Endothelial cell of umbilical vein (primary cell): Measurements from ENCODE around the gene TBPL1. TPM values are rescaled to one million over a fixed set of nuclear protein-coding genes. Genes with fewer than 3 reads are reported as not detected.

ENCODE experiments used
- BruUV-seq: library from RNA; stranded (reverse); fragments of 400-500 nt; replicated peaks from 2 replicates; lab custom pipeline; 2021; lab: Mats Ljungman, UMichigan
- CTCF ChIA-PET: fragments of 300-600, 350-600 bp; sonication (Branson Sonifier 250); formaldehyde crosslinking; loops from one replicate; lab custom pipeline; 2021; ENCODE audit warnings: antibody characterized with exemption, inconsistent platforms; lab: Charles Lee
- POLR2A ChIA-PET: fragments of 300-600, 350-600 bp; sonication (Branson Sonifier 250); formaldehyde crosslinking; loops from one replicate; lab custom pipeline; 2021; ENCODE audit warnings: antibody characterized with exemption, inconsistent platforms; lab: Charles Lee
- DNase-seq: peaks from one replicate; pipeline ENCODE4 v3.0.0-alpha.2; 2011; ENCODE audit warnings: low read depth, low spot score
- FAIRE-seq: peaks from 2 replicates; lab custom pipeline; 2011; peaks lifted over from hg19 to GRCh38; lab: Jason Lieb, UNC
- H2AFZ ChIP-seq: 2 replicates; pipeline ENCODE4 v1.6.0; 2012; ENCODE audit warnings: low read depth, low read length, control low read depth, inconsistent platforms
- H3K27ac ChIP-seq: 2 replicates; pipeline ENCODE4 v1.5.1; 2011; ENCODE audit warnings: low read depth, mild to moderate bottlenecking, control low read depth, low read length, moderate library complexity; ENCODE audit not compliant: insufficient read depth
- H3K27me3 ChIP-seq, 2 experiments: 2 replicates each; pipeline versions ENCODE4 v1.6.0 to v1.6.1; 2011; ENCODE audit warnings: low read length in 2 of 2, mixed read lengths in 1 of 2; ENCODE audit not compliant: control insufficient read depth in 2 of 2, insufficient read depth in 2 of 2
- H3K36me3 ChIP-seq, 2 experiments: 2 replicates in 1 of 2; 3 replicates in 1 of 2; pipeline ENCODE4 v1.5.1; 2011; ENCODE audit warnings: low read length in 2 of 2, mild to moderate bottlenecking in 1 of 2, moderate library complexity in 1 of 2; ENCODE audit not compliant: control insufficient read depth in 2 of 2, insufficient read depth in 2 of 2; ENCODE audit errors: extremely low read depth in 1 of 2
- H3K4me1 ChIP-seq: 3 replicates; pipeline ENCODE4 v1.5.1; 2011; ENCODE audit warnings: mild to moderate bottlenecking, low read length; ENCODE audit not compliant: control insufficient read depth, insufficient read depth; ENCODE audit errors: extremely low read depth
- H3K4me2 ChIP-seq: 2 replicates; pipeline ENCODE4 v1.6.1; 2011; ENCODE audit warnings: low read length, control low read depth, mixed read lengths; ENCODE audit not compliant: insufficient read depth
- H3K4me3 ChIP-seq, 3 experiments: fragments of 200-600 bp in 1 of 3; sonication (generic), shearing (Covaris generic) in 1 of 3; replicated peaks in 1 of 3; 2 replicates each; pipeline ENCODE4 v1.5.1; 2011 to 2016; ENCODE audit warnings: control low read depth in 3 of 3, low read length in 3 of 3, mild to moderate bottlenecking in 2 of 3, inconsistent platforms in 1 of 3, low read depth in 1 of 3, moderate library complexity in 1 of 3; ENCODE audit not compliant: insufficient read depth in 1 of 3
- H3K79me2 ChIP-seq: 2 replicates; pipeline ENCODE4 v1.6.0; 2012; ENCODE audit warnings: low read length, inconsistent platforms; ENCODE audit not compliant: control insufficient read depth, insufficient read depth
- H3K9ac ChIP-seq: replicated peaks from 2 replicates; pipeline ENCODE3; 2011; ENCODE audit warnings: low read length, control low read depth; ENCODE audit not compliant: insufficient read depth; ENCODE audit errors: extremely low read depth
- H3K9me1 ChIP-seq: replicated peaks from 3 replicates; pipeline ENCODE4 v1.6.0; 2011; ENCODE audit warnings: mild to moderate bottlenecking, low read length; ENCODE audit not compliant: control insufficient read depth, insufficient read depth; ENCODE audit errors: extremely low read depth
- H3K9me3 ChIP-seq: replicated peaks from 2 replicates; pipeline ENCODE4 v1.5.1; 2012; ENCODE audit warnings: low read length, inconsistent platforms; ENCODE audit not compliant: control insufficient read depth, insufficient read depth
- H4K20me1 ChIP-seq: replicated peaks from 2 replicates; pipeline ENCODE3; 2011; ENCODE audit warnings: mild to moderate bottlenecking, low read length; ENCODE audit not compliant: control insufficient read depth, insufficient read depth; ENCODE audit errors: extremely low read depth
- CTCF ChIP-seq, 2 donors: IDR thresholded peaks; 1 replicate in 1 of 2; 2 replicates in 1 of 2; pipeline ENCODE4 v1.5.1; 2011; ENCODE audit warnings: low read length in 2 of 2, mild to moderate bottlenecking in 2 of 2, moderate library complexity in 2 of 2, control low read depth in 1 of 2, inconsistent platforms in 1 of 2, low read depth in 1 of 2; ENCODE audit not compliant: insufficient read depth in 1 of 2; ENCODE audit errors: extremely low read depth in 1 of 2
- EZH2 ChIP-seq: IDR thresholded peaks from 2 replicates; pipeline ENCODE4 v1.6.1; 2012; ENCODE audit warnings: borderline replicate concordance, low read depth, mild to moderate bottlenecking, moderate library complexity, low read length, inconsistent platforms; ENCODE audit not compliant: severe bottlenecking
- FOS ChIP-seq: IDR thresholded peaks from 2 replicates; pipeline ENCODE4 v1.6.1; 2011; ENCODE audit warnings: mild to moderate bottlenecking, low read length, moderate library complexity, borderline replicate concordance; ENCODE audit not compliant: insufficient read depth
- GATA2 ChIP-seq: IDR thresholded peaks from 2 replicates; pipeline ENCODE4 v1.7.0; 2011; ENCODE audit warnings: low read depth, mild to moderate bottlenecking, moderate library complexity, mixed read lengths, low read length; ENCODE audit not compliant: insufficient read length, insufficient read depth
- JUN ChIP-seq: IDR thresholded peaks from 2 replicates; pipeline ENCODE4 v1.6.1; 2011; ENCODE audit warnings: borderline replicate concordance, low read depth; ENCODE audit not compliant: insufficient read length, insufficient read depth
- MAX ChIP-seq: IDR thresholded peaks from 2 replicates; pipeline ENCODE4 v1.6.1; 2011; ENCODE audit not compliant: insufficient read depth, insufficient read length
- MYC ChIP-seq: IDR thresholded peaks from one replicate; pipeline ENCODE4 v1.6.1; 2011; ENCODE audit warnings: mild to moderate bottlenecking, low read depth, low read length
- POLR2A ChIP-seq: IDR thresholded peaks from 2 replicates; pipeline ENCODE4 v1.6.1; 2012; ENCODE audit warnings: low read depth, mild to moderate bottlenecking, control low read depth, low read length
- POLR2AphosphoS5 ChIP-seq: IDR thresholded peaks from 2 replicates; pipeline ENCODE4 v1.6.1; 2012; ENCODE audit warnings: low read depth, mild to moderate bottlenecking, control low read depth, low read length, moderate library complexity; ENCODE audit not compliant: insufficient read depth
- dilution Hi-C: fragments of 300-500 bp; cut with MboI; formaldehyde crosslinking; loops from one replicate; pipeline ENCODE4 v1.15.0; 2019; ENCODE audit warnings: low sequenced_read_pairs; ENCODE audit not compliant: extremely low pct_ligation_motif_present
- intact Hi-C: fragments of 100-400 bp; cut with micrococcal nuclease; formaldehyde crosslinking; loops from one replicate; pipeline ENCODE4 v1.10.0; 2022
- polyA plus RNA-seq, 4 experiments: library from polyadenylated mRNA; depleted of rRNA in 3 of 4; stranded (reverse) in 3 of 4; unstranded in 1 of 4; fragments of >200 nt; gene quantifications; 2 replicates each; pipeline versions ENCODE4 v1.2.1 to v1.2.3, GENCODE V29; 2011 to 2012; ENCODE audit warnings: missing spikeins in 1 of 4
- total RNA-seq: library from RNA; stranded (reverse); gene quantifications from 2 replicates; pipeline ENCODE4 v1.2.3, GENCODE V29; 2021

TBPL1 gene
- total and polyA plus RNA-seq, 2 donors (not counting 3 experiments of a cell fraction or from before 2014, with no cell fraction given) = 19.6 to 31.2 TPM

- Histone ChIP-seq H4K20me1 (no peaks in the 10 kb centered on the region), H3K4me1 (no peaks in the 10 kb centered on the region), H3K9ac (no peak overlapping the region), H3K9me1 (no peaks in the 10 kb centered on the region), H2AFZ (no peak overlapping the region), H3K4me2 (no peak overlapping the region), H3K4me3 (no peak overlapping the region), H3K9me3 (no peaks in the 10 kb centered on the region), H3K27me3 (peaks cover 5 to 7% of the 10 kb centered on the region in 2 experiments), H3K36me3 (no peaks in the 10 kb centered on the region), H3K27ac (no peak overlapping the region), H3K79me2 (no peaks in the 10 kb centered on the region)
- DNase-seq (no peak), FAIRE-seq (no peak)
- intact Hi-C loops = no loop called here
- ChIA-PET POLR2A (no interaction called here), CTCF (interaction anchor here (1.2 kb wide), 1 partner anchor 9 kb away, joined by 3 read pairs; no protein-coding TSS in a partner anchor)
- dilution Hi-C loops = no loop called here
- no TSS peak for BruUV-seq
- no peak for TF ChIP-seq MYC
- no peak for TF ChIP-seq MAX
- TF ChIP-seq EZH2 = no peak
- no peak for TF ChIP-seq CTCF (IDR thresholded peaks at IDR 0.05; ENCODE audit: extremely low read depth in 1 of 2, insufficient read depth in 1 of 2, low read depth in 1 of 2, low read length in 2 of 2)
- no peak for TF ChIP-seq POLR2A
Measured at GRCh38 chr6:134010974-134011373, 58.0 kb downstream of the TBPL1 start.

- no peaks in the 10 kb centered on the region for H3K4me1 ChIP-seq
- dilution Hi-C loops = no loop called here
- no peaks in the 10 kb centered on the region for H4K20me1 ChIP-seq
- ChIA-PET CTCF (interaction anchor here (1.5 to 1.7 kb wide), 2 partner anchors 9 to 83 kb away, joined by 3 to 5 read pairs; no protein-coding TSS in a partner anchor), POLR2A (no interaction called here)
- no peak overlapping the region for H3K9ac ChIP-seq
- no TSS peak for BruUV-seq
- H3K27me3 ChIP-seq = peaks cover 4 to 5% of the 10 kb centered on the region in 2 experiments
- H3K36me3 ChIP-seq = no peaks in the 10 kb centered on the region
- intact Hi-C loops = no loop called here
- FAIRE-seq (no peak), DNase-seq (no peak)
- H2AFZ ChIP-seq = no peak overlapping the region
- no peak for TF ChIP-seq EZH2
- no peak for TF ChIP-seq POLR2A
- TF ChIP-seq FOS = no peak
- no peak for TF ChIP-seq MAX
- TF ChIP-seq JUN = no peak
- TF ChIP-seq CTCF (IDR thresholded peaks at IDR 0.05; ENCODE audit: extremely low read depth in 1 of 2, insufficient read depth in 1 of 2, low read depth in 1 of 2, low read length in 2 of 2) = no peak
- TF ChIP-seq MYC = no peak
- no peak for TF ChIP-seq GATA2
- TF ChIP-seq POLR2AphosphoS5 = no peak
- no peak overlapping the region for H3K4me2 ChIP-seq
- H3K4me3 ChIP-seq = no peak overlapping the region
- no peaks in the 10 kb centered on the region for H3K79me2 ChIP-seq
- no peaks in the 10 kb centered on the region for H3K9me1 ChIP-seq
- no peak overlapping the region for H3K27ac ChIP-seq
- no peaks in the 10 kb centered on the region for H3K9me3 ChIP-seq
Measured at GRCh38 chr6:134014588-134015137, 61.6 kb downstream of the TBPL1 start.
